DMS114 treated with DMSO at 0.1 percent for 48 hours (cell line): Measurements from ENCODE around the gene C5orf15.
"Not testable (repeated sequence)": the region's sequence is repeated elsewhere in the genome, so short reads cannot be mapped to it uniquely, and the experiment has no call there.

ENCODE experiments used
- DNase-seq: peaks from one replicate; lab custom pipeline; 2025; ENCODE audit not compliant: unreplicated experiment; lab: John Stamatoyannopoulos, UW

Gene C5orf15

GRCh38 chr5:133963493-133964128, 4.8 kb downstream of the C5orf15 start:
- no peak for DNase-seq

GRCh38 chr5:133962801-133963476, 5.5 kb downstream of the C5orf15 start:
- no peak for DNase-seq

GRCh38 chr5:133962131-133962530, 6.3 kb downstream of the C5orf15 start:
- no peak for DNase-seq

- no peak for DNase-seq
These were observed 8.8 kb downstream of the C5orf15 start for GRCh38 chr5:133959643-133960042.

- DNase-seq: no peak
These were observed 10.8 kb downstream of the C5orf15 start for GRCh38 chr5:133957591-133957990.

- DNase-seq: no peak
These were observed 11.3 kb downstream of the C5orf15 start for GRCh38 chr5:133957080-133957479.

- not testable (repeated sequence) for DNase-seq
These were observed 12.2 kb downstream of the C5orf15 start for GRCh38 chr5:133956196-133956595.

GRCh38 chr5:133953568-133954145, 14.8 kb downstream of the C5orf15 start:
- no peak for DNase-seq

- DNase-seq: no peak
These were observed 15.5 kb downstream of the C5orf15 start for GRCh38 chr5:133952729-133953567.

GRCh38 chr5:133950821-133951612, 17.4 kb downstream of the C5orf15 start:
- DNase-seq: no peak

- DNase-seq: no peak
These were observed 19.7 kb downstream of the C5orf15 start for GRCh38 chr5:133948721-133949120.

- DNase-seq: no peak
These were observed 21.0 kb downstream of the C5orf15 start for GRCh38 chr5:133947431-133947841.

GRCh38 chr5:133945568-133945967, 22.9 kb downstream of the C5orf15 start:
- DNase-seq: no peak

- DNase-seq: no peak
These were observed 23.9 kb downstream of the C5orf15 start for GRCh38 chr5:133944263-133945185.

GRCh38 chr5:133943475-133943817, 25.0 kb downstream of the C5orf15 start:
- DNase-seq: no peak

GRCh38 chr5:133942614-133943474, 25.6 kb downstream of the C5orf15 start:
- DNase-seq: no peak

- no peak for DNase-seq
These were observed 26.8 kb downstream of the C5orf15 start for GRCh38 chr5:133941456-133942196.

GRCh38 chr5:133939668-133940067, 28.8 kb downstream of the C5orf15 start:
- no peak for DNase-seq
